ENCODE results near the gene ACTG1.
A peak's percentile ranks its signal among the peaks of the same experiment; 100 is the strongest.

The ACTG1 gene

DNA sequence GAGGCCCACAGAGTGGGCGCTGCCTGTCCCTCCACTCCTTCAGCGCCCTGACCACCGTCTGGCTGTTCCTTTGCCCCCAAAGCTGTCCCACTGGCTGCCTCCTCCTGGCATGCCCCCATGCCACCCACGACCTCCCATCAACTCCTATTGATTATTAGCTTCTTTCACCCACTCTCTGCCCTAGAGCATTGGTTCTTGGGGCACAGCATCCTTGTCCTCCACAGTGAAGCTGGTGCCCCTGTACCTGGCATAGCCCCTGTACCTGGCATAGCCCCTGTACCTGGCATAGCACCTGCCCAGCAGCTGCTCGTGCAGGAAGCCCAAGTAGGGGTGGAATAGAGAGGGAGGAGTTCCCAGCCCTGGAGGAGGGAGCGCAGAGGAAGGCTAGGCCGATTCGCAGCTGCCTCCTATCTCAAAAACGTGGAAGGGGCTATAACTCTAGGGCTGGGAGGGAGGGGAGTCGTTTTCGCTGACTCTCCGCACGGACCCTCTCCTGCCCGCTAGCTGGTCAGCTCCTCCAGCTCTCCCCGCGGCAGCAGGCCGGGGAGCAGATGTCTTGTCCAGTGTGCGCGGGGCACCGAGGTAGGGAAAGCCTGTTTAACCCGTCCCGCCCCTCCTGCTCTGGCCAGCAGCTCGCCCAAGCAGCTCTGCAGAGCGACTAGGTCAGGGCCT, 5.7 kb upstream of the ACTG1 start:
- DNase-seq (ENCODE audit: low read depth, low spot score) = peak; percentile 75

DNA sequence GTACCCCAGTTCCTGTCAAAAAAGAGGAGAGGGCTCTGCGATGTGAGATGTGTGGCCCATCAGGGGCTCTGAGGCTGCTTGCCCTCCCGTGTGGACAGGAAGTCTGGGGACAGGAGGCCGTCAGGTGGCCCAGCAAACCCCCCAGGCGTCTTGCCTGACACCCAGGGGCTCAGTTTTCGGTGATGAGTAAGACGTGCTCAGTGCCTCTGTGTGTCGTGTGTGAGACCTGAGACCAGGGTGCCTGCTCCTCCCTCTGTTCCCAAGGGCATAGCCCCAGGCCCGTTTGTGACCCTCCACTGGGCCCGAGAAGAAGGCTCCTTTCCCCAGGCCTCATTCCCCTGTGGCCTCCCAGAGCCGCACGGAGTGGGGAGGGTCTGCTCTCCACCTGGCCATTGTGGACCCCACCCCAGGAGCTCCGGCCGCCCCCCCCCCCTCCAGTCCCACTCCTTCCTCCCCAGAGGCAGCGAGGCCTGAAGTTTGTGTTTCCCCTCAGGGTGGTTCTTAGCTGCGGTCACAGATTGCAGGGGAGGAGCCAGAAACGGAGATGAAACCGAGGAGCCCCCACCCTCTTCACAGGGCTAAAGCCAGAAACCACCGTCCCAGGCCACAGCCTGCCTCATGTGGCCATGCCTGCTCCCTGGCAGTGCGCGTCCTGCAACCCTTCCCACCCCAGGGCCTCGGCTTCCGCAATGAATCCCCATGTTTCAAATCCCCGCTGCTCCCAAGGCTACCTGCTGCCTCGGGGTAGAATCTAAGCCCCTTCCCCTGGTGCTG, 4.9 kb upstream of the ACTG1 start:
- DNase-seq (ENCODE audit: low read depth, low spot score) = peak; percentile 66

DNA sequence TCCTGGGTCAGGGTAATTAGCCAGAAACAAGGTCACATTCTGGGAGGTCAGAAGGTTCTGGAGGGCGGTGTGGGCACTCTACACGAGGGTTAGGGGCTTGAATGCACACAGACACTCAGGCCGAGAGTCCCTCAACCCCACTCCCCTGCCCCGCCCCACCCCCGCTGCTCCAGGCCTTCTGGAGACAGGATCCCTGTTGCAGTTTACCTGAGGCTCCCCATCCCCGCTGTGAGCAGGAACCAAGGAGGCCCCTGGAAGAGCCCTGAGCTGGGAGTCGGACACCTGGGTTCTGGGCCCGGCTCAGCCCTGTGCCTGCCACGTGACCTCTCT, 4.4 kb upstream of the ACTG1 start:
- DNase-seq (ENCODE audit: low read depth, low spot score) = no peak

DNA sequence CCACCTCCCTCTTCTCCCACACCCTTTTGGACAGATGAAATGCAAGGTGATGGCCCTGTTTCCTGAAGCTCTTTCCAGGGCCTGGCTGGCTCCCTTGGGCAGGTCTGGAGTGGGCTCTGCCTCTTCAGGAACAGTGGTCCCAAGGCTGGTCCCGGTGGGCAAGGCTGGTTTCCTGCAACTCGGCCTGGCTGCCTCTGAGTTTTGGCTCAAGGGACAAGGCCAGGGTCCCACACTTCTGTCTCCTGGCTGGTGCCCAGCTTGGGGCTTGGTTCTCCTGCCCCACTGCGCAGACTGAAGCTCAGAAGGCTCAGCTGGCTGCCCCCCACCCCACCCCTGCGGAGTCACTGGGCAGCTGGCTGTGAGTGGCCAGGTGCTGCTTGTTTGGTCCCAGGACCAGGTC, 3.8 kb upstream of the ACTG1 start:
- no peak for DNase-seq (ENCODE audit: low read depth, low spot score)

DNA sequence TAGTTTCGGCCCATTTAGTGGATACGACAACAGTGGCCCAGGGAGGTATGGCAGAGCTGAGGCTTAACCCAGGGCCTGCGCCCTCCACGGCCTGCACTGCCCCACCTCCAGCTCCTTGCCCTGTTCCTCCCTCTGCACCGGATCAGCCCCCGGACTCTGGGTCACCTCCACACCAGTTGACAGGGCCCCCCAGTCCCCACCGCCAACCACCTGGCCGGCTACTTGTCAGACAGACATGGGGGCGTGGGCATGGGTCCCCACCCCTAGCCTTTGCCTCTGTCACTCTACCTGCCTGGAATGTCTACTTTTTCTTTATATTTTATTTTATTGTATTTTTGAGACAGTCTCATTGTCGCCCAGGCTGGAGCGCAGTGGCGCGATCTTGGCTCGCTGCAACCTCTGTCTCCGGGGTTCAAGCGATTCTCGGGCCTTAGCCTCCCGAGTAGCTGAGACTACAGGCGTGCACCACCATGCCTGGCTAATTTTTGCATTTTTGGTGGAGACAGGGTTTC, 3.0 kb upstream of the ACTG1 start:
- no peak for DNase-seq (ENCODE audit: low read depth, low spot score)

DNA sequence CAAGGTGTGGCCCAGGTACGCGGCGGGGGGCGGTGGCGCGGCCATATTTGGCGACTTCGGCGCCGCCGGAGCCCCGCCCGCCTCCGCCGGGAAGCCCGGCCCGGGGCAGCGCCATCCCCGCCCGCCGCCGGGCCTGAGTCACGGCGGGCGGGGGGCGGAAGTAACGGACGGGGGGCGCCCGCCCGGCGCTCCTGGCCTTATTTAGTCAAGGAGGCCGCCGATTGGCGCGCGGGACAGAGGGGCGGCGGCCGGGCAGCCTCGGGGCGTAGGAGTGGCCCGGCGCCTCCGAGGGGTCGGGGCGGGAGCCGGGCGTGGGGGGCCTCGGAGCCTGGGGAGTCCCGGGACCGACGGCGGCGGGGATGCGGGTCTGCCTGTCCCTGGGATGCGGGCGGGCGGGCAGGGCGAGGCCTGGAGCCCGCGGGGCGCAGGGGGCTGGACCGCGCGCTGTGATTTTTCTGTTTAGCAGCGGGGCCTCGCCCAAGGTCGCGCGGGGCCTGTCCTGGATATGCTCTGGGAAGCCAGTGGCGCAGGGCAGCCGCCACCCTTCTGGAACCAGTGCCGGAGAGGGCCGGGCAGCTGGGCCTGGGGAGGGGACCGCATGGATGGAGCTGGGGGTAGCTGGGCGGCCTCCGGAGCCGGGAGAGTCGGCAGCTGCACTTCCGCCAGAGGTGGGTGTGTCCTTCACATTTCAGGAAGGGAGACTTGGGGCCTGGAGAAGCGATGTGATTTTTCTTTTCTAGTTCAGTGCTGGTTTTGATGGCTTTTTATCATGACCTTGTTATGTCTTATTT, 2.3 kb upstream of the ACTG1 start:
- peak; percentile 79 for DNase-seq (ENCODE audit: low read depth, low spot score)

DNA sequence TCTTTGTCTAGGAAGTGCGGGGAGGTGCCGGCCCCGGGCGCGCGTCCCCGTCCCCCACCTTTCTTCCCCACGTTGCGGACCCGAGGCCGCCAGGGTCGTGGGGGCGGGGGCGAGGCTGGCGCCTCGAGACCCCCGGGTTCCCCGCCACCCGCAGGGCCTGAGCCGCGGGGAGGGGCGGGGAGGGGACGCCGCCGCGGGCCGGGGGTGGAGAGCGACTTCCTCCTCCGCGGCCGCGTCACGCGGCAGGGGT, 1.8 kb upstream of the ACTG1 start:
- DNase-seq (ENCODE audit: low read depth, low spot score) = no peak

DNA sequence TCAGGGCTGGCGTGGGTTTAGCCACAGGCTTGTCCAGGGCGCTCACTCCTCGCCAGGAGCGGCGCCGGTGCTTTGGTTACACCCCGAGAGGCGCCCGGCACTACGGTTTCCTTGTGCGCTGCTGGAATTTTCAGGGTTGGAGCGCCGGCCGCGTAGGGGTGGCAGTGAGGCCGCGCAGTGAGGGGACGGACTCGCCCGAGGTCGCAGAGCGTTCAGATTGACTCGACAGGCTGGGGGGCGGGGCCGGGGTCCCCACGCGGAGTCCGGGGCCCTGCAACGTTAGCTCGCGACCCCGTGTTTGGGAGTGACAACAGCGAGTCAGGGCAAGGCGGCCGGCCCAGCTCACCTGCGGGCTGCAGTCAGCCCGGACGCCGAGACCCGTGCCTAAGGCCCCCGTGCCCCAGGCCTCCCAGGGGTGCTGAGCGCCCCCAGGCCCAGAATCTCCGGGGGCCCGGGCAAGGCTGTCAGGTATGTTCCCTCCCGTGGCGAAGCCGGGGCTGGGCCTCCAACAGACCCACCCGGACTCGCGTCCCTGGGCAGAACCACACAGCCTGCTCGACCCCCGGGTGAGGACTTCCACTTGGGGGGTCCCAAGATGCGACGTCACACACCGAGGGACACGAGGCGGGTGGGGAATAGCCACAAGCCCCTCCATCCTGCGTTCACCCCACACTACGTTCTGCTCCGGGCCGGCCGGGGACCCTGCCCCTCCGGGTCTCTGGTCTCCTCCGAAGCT, 1.3 kb upstream of the ACTG1 start:
- peak; percentile 84 for DNase-seq (ENCODE audit: low read depth, low spot score)

DNA sequence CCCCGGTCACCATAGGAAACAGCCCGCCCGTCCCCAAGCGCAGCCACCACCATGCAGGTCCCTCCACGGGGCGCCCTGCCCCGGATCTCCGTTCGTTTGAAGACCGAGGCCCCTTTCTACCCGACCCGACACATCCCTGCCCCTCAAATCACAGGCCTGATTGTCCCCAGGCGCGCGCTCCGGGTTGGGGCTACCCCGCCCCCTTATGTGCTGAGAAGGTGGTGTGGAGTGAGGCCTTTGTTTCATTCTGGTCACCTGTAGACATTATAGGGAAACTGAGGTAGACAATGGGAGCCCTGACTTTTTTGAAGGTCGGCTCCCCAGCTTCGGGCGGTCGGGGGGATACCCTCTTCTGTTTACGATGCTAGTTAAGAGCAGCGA, 763 bp upstream of the ACTG1 start:
- DNase-seq (ENCODE audit: low read depth, low spot score) = peak; percentile 84

DNA sequence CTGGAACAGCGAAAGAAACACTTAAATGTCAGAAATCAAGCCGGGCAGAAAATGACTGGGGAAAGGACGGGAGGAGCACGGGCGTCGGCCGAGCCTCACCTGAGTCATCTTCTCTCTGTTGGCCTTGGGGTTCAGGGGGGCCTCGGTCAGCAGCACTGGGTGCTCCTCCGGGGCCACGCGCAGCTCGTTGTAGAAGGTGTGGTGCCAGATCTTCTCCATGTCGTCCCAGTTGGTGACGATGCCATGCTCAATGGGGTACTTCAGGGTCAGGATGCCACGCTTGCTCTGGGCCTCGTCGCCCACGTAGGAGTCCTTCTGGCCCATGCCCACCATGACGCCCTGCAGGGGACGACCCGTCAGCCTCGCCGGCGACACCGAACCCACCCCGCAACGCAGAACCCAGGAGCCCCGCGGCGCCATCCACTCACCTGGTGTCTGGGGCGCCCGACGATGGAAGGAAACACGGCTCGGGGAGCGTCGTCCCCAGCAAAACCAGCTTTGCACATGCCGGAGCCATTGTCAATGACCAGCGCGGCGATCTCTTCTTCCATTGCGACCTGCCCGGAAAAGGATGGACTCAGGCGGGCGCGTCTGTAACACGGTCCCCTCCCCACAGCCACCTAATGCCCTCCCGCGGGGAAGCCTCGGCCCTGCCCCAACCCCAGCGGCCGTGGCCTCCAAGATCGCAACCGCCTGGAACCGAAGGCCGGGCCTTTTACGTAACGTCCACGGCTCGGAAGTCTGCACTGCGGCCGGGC, 616 bp downstream of the ACTG1 start:
- DNase-seq (ENCODE audit: low read depth, low spot score) = no peak

DNA sequence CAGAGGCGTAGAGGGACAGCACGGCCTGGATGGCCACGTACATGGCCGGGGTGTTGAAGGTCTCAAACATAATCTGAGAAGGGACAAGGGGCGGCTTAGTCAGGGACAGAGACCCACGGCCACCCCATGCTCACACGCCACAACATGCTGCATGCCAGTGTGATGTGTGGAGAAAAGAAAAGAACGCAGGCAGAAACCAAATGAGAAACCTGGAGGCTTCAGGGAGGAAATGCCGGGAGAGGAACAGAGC, 1.1 kb downstream of the ACTG1 start:
- DNase-seq (ENCODE audit: low read depth, low spot score) = no peak

DNA sequence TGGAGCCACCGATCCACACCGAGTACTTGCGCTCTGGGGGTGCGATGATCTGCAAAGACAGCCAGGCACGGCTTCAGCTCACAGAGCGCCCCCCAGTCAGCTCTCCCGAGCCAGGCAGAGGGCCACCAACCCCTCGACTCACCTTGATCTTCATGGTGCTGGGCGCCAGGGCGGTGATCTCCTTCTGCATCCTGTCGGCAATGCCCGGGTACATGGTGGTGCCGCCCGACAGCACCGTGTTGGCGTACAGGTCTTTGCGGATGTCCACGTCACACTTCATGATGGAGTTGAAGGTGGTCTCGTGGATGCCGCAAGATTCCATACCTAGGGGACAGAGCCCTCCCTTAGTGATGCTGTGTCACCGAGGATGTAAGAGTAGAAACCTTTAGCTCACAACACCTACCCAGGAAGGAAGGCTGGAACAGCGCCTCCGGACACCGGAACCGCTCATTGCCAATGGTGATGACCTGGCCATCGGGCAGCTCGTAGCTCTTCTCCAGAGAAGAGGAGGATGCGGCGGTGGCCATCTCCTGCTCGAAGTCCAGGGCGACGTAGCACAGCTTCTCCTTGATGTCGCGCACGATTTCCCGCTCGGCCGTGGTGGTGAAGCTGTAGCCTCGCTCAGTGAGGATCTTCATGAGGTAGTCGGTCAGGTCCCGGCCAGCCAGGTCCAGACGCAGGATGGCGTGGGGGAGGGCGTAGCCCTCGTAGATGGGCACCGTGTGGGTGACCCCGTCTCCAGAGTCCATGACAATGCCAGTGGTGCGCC, 1.6 kb downstream of the ACTG1 start:
- DNase-seq (ENCODE audit: low read depth, low spot score) = no peak

DNA sequence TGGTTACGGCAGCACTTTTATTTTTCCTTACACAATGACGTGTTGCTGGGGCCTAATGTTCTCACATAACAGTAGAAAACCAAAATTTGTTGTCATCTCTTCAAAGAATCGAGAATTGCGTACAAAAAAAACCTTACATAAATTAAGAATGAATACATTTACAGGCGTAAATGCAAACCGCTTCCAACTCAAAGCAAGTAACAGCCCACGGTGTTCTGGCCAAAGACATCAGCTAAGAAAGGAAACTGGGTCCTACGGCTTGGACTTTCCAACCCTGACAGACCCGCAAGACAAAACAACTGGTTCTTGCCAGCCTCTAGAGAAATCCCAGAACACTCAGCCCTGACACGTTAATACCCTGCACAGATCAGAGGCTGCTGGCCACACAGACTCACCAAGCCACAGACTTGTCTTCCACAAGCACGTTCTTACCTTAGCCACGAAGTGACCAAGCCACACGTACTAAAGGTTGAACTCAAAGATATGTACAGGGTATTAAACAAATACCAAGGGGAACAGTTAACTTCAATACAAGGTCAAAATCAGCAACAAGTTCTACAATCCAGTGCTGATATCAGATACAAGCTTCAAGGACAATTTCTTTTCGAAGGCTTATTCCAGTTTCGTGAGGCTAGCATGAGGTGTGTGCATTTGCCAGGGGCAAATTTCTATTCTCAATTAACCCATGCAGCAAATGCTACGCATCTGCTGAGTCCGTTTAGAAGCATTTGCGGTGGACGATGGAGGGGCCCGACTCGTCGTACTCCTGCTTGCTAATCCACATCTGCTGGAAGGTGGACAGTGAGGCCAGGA, 2.4 kb downstream of the ACTG1 start:
- no peak for DNase-seq (ENCODE audit: low read depth, low spot score)

DNA sequence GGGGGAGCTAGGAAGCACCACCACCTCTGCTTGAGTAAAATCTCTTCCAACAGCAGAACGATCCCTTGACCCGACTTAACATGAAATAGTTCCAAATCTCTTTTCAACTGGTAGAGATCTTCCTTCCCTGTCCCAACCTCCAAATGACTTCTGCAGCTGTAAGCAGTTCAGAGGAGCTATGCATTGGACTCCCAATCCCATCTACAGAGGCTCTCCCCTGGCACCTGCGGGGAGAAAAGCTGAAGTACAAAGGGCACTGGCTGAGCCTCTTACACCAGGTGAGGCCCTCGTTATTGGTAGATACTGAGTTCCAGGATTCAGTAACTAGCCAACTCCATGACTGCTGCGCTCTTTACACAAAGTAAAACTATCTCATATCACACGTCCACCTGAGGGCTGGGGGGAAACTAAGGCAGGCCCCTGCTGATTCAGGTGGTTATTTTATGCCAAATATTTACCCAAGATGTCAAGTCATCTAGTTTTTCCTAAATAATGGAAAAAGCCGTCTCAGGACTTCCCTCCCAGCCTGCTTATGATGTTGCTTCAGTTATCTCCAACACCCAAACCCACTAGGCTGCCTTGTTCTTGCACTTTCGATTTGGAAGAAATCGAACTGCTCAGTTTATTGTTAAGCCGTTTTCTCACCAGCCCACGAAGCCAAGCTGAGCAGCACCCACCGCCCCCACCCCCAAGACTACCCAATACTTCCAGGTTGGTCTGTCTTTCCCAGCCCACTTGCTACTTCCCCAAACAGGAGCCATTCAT, 3.2 kb downstream of the ACTG1 start:
- DNase-seq (ENCODE audit: low read depth, low spot score) = peak; percentile 58

DNA sequence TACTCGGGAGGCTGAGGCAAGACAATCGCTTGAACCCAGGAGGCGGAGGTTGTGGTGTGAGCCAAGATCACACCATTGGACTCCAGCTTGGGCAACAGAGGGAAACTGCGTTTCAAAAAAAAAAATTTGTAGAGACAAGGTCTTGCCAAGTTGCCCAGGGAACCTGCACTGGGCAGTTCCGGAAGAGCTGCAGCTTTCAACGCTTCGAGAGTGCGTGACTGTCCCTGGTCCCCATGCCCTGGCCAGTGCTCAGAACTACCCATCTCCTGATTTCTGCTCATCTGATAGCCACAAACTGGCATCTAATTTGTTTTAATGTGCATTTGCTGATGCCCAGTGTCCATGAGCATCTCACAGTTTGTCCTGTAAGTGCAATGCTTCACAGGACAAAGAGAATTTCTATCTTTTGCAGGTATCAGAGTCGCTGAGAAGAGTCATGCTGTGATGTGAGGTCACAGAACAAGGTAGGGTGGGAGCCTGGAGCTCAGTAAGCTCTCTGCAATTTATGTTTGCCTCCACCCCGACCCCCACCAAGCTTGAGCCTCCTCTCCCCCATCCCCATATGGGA, 3.9 kb downstream of the ACTG1 start:
- peak; percentile 76 for DNase-seq (ENCODE audit: low read depth, low spot score)

DNA sequence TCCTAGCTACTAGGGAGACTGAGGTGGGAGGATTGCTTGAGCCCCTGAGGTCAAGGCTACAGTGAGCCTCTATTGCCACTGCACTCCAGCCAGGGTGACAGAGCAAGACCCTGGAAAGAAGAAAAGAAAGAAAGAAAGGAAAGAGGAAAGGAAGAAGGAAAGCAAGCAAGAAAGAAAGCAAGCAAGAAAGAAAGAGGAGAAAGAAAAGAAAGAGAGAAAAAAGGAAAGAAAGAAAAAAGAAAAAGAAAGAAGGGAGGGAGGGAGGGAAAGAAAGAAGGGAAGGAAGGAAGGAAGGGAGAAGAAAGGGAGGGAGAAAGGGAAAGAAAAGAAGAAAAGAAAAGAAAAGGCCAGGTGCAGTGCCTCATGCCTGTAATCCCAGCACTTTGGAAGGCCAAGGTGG, 9.0 kb downstream of the ACTG1 start:
- DNase-seq (ENCODE audit: low read depth, low spot score) = no peak

DNA sequence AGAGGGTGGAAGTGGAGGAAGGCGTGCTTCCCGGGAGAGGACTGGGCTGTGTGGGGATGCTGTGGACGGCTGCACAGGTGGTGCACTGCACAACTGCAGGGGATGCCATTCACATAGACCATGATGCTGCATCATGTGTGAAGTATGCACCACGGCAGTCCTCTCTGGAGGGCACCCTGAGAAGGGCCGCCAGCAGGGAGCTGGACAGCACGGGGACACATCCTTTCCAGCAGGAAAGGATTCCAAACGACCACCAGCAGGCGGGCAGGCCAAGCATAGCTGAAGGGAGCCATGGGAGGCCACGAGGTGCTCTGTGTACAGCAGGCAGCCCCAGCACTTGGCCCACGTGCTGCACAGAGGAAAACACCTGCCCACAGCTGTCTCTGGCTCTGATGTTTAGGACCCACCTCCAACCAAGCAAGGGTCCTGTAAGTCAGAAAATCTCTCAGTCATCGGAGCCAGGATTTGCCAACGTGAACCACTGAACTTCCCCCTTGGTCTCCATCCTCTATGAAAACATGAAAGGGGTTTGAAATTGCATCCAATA, 10.1 kb downstream of the ACTG1 start:
- DNase-seq (ENCODE audit: low read depth, low spot score) = no peak

DNA sequence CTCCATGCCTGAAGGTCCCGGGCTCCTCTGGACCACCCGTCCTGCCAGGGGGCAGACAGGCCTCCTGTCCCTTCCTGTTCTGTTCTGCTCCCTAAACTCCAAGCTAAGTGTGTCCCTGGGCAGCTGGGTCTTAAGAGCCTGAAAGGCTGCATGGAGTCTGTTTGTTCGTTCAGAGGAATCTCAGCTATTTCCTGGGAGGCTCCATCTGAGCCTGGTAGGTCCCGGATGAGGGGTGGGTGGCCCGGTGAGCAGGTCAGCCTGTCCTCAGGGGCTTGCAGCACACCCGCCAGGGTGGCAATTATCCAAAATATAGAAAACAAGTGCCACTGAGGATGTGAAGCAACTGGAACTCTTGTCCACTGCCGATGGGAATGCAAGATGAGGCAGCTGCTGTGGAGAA, 12.6 kb downstream of the ACTG1 start:
- peak; percentile 73 for DNase-seq (ENCODE audit: low read depth, low spot score)

DNA sequence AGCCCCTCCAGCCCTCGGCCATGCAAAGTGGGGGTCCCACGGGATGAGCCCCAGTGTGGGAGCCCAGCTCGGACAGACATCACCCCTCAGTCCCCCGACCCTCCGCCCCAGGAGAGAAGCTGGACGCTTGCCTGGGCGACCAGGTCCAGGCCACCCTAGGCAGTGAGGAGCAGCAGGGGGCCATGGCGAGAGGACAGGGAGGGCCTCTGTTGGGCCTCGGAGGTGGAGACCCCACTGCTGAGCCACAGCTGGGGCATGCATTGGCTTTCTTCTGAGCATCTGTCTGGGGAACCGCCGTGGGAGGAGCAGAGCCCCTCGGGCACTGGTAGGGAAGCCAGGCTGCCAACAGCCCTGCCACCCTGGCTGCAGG, 13.0 kb downstream of the ACTG1 start:
- DNase-seq (ENCODE audit: low read depth, low spot score) = no peak

All from ELF-1 (cell line).